T-helper 17 cell (primary cell): Measurements from ENCODE around the gene CSPG4. TPM values are rescaled to one million over a fixed set of nuclear protein-coding genes. Genes with fewer than 3 reads are reported as not detected.
"Not testable (repeated sequence)": the region's sequence is repeated elsewhere in the genome, so short reads cannot be mapped to it uniquely, and the experiment has no call there.

Experiments used
- ATAC-seq: fragments of 150-1000 bp; cut with Tn5 transposase; 2 replicates; pipeline ENCODE4 v1.10.0; 2021; ENCODE audit warnings: mild to moderate bottlenecking, moderate library complexity
- DNase-seq, 3 donors: peaks; one replicate each; pipeline versions ENCODE4 v3.0.0 to v3.0.0-alpha.2; 2020 to 2021
- H3K9me3 ChIP-seq: one replicate; pipeline ENCODE4 v1.7.0; 2013; ENCODE audit warnings: low read length, mild to moderate bottlenecking; ENCODE audit not compliant: control insufficient read depth, poor library complexity, severe bottlenecking
- H3K27ac Mint-ChIP-seq: one replicate; pipeline ENCODE4 v1.8.0; 2022; ENCODE audit warnings: mild to moderate bottlenecking, moderate library complexity, mixed read lengths
- H3K27me3 Mint-ChIP-seq: one replicate; pipeline ENCODE4 v1.8.0; 2022; ENCODE audit warnings: mixed read lengths
- H3K36me3 Mint-ChIP-seq: one replicate; pipeline ENCODE4 v1.8.0; 2022; ENCODE audit warnings: low read depth, mixed read lengths
- H3K4me1 Mint-ChIP-seq: one replicate; pipeline ENCODE4 v1.8.0; 2022; ENCODE audit warnings: mild to moderate bottlenecking, mixed read lengths
- H3K4me3 Mint-ChIP-seq: one replicate; pipeline ENCODE4 v1.8.0; 2022; ENCODE audit warnings: mild to moderate bottlenecking, moderate library complexity, mixed read lengths
- total RNA-seq, 4 donors: library from RNA in 2 of 4; stranded (reverse) in 2 of 4; gene quantifications; one replicate each; pipeline ENCODE4 v1.2.3 and lab custom pipeline; 2022 to 2026

Gene CSPG4
- total RNA-seq (under 1 TPM in 1 of 2 donors, not detected in 1; 0.08 TPM), total RNA-seq (lab: John Stamatoyannopoulos, UW) (0.08 to 0.35 reads per million in 2 donors)

GRCh38 chr15:75712668-75713337 lies at the start of gene CSPG4:
Gene CSPG4 (minus strand): TSS chr15:75712848. CDS start chr15:75712755, 93 bp downstream.
- H3K9me3 ChIP-seq = no peaks in the 10 kb centered on the region
- Mint-ChIP-seq H3K4me1 (peaks cover 4% of the 10 kb centered on the region), H3K4me3 (no peak within 1 kb of the TSS), H3K27ac (no peak within 1 kb of the TSS), H3K27me3 (peaks cover 16% of the 10 kb centered on the region), H3K36me3 (no peaks in the 10 kb centered on the region)
- ATAC-seq = no peak
- DNase-seq = no peak

GRCh38 chr15:75762357-75762718 lies 49.7 kb upstream of the CSPG4 start:
- H3K4me1 Mint-ChIP-seq, DNase-seq, H3K4me3 Mint-ChIP-seq, H3K27ac Mint-ChIP-seq, ATAC-seq, H3K27me3 Mint-ChIP-seq, H3K9me3 ChIP-seq, H3K36me3 Mint-ChIP-seq: not testable (repeated sequence)

- no peak for ATAC-seq
- peaks cover 6% of the 10 kb centered on the region for H3K4me1 Mint-ChIP-seq
- no peak overlapping the region for H3K27ac Mint-ChIP-seq
- H3K36me3 Mint-ChIP-seq = no peaks in the 10 kb centered on the region
- no peaks in the 10 kb centered on the region for H3K9me3 ChIP-seq
- DNase-seq = no peak
- H3K4me3 Mint-ChIP-seq = no peak overlapping the region
- no peaks in the 10 kb centered on the region for H3K27me3 Mint-ChIP-seq
Observed at GRCh38 chr15:75761446-75762356, 49.1 kb upstream of the CSPG4 start.

GRCh38 chr15:75760704-75761435 lies 48.2 kb upstream of the CSPG4 start:
- Mint-ChIP-seq H3K27ac (no peak overlapping the region), H3K36me3 (no peaks in the 10 kb centered on the region), H3K27me3 (no peaks in the 10 kb centered on the region), H3K4me1 (peaks cover 6% of the 10 kb centered on the region), H3K4me3 (no peak overlapping the region)
- no peaks in the 10 kb centered on the region for H3K9me3 ChIP-seq
- ATAC-seq (no peak), DNase-seq (no peak)

- not testable (repeated sequence) for DNase-seq, ATAC-seq, H3K4me1 Mint-ChIP-seq
Observed at GRCh38 chr15:75760131-75760520, 47.5 kb upstream of the CSPG4 start.

GRCh38 chr15:75759416-75760130 lies 46.9 kb upstream of the CSPG4 start:
- no peak for ATAC-seq
- no peak for DNase-seq
- Mint-ChIP-seq H3K4me3 (peak overlapping the region; percentile 94), H3K27me3 (no peaks in the 10 kb centered on the region), H3K4me1 (peaks cover 6% of the 10 kb centered on the region), H3K27ac (no peak overlapping the region), H3K36me3 (no peaks in the 10 kb centered on the region)
- no peaks in the 10 kb centered on the region for H3K9me3 ChIP-seq

More at GRCh38 chr15:75760131-75760520, 47.5 kb upstream of the CSPG4 start:
- not testable (repeated sequence) for H3K27me3 Mint-ChIP-seq, H3K27ac Mint-ChIP-seq, H3K4me3 Mint-ChIP-seq, H3K36me3 Mint-ChIP-seq, H3K9me3 ChIP-seq

GRCh38 chr15:75758071-75758872 lies 45.6 kb upstream of the CSPG4 start:
- H3K4me3 Mint-ChIP-seq = peak overlapping the region; percentile 94
- H3K36me3 Mint-ChIP-seq = no peaks in the 10 kb centered on the region
- ATAC-seq (peak; percentile 91), DNase-seq (peak; percentile 31 to 43 (median 32))
- no peaks in the 10 kb centered on the region for H3K9me3 ChIP-seq
- no peaks in the 10 kb centered on the region for H3K27me3 Mint-ChIP-seq
- H3K27ac Mint-ChIP-seq = peak overlapping the region; percentile 90
- peaks cover 6% of the 10 kb centered on the region for H3K4me1 Mint-ChIP-seq

- H3K27me3 Mint-ChIP-seq, H3K9me3 ChIP-seq, ATAC-seq, H3K4me3 Mint-ChIP-seq, H3K27ac Mint-ChIP-seq, H3K36me3 Mint-ChIP-seq, DNase-seq, H3K4me1 Mint-ChIP-seq: not testable (repeated sequence)
Observed at GRCh38 chr15:75754871-75755270, 42.2 kb upstream of the CSPG4 start.

- peaks cover 8% of the 10 kb centered on the region for H3K4me1 Mint-ChIP-seq
- no peaks in the 10 kb centered on the region for H3K36me3 Mint-ChIP-seq
- H3K27ac Mint-ChIP-seq = no peak overlapping the region
- ATAC-seq (no peak), DNase-seq (no peak)
- H3K9me3 ChIP-seq = no peaks in the 10 kb centered on the region
- no peaks in the 10 kb centered on the region for H3K27me3 Mint-ChIP-seq
- H3K4me3 Mint-ChIP-seq = no peak overlapping the region
Observed at GRCh38 chr15:75753145-75753544, 40.5 kb upstream of the CSPG4 start.

GRCh38 chr15:75751891-75752290 lies 39.2 kb upstream of the CSPG4 start:
- H3K27me3 Mint-ChIP-seq = no peaks in the 10 kb centered on the region
- no peak for ATAC-seq
- no peak overlapping the region for H3K4me3 Mint-ChIP-seq
- no peak for DNase-seq
- peaks cover 8% of the 10 kb centered on the region for H3K4me1 Mint-ChIP-seq
- no peaks in the 10 kb centered on the region for H3K36me3 Mint-ChIP-seq
- H3K27ac Mint-ChIP-seq = no peak overlapping the region
- H3K9me3 ChIP-seq = no peaks in the 10 kb centered on the region

GRCh38 chr15:75751116-75751875 lies 38.6 kb upstream of the CSPG4 start:
- Mint-ChIP-seq H3K27me3 (no peaks in the 10 kb centered on the region), H3K4me3 (no peak overlapping the region), H3K4me1 (peaks cover 8% of the 10 kb centered on the region), H3K36me3 (no peaks in the 10 kb centered on the region), H3K27ac (peak overlapping the region; percentile 34)
- DNase-seq = no peak
- H3K9me3 ChIP-seq = no peaks in the 10 kb centered on the region
- ATAC-seq = no peak
